ACC112 (cell line): ENCODE data around the gene VEGFC.
A peak's percentile ranks its signal among the peaks of the same experiment; 100 is the strongest.

Experiments used
- H2AFZ ChIP-seq: fragments of 200-600 bp; sonication (generic); one replicate; pipeline ENCODE4 v1.6.0; 2017; ENCODE audit warnings: antibody characterized with exemption, low read length; ENCODE audit not compliant: unreplicated experiment
- H3K27ac ChIP-seq: fragments of 200-600 bp; sonication (generic); 2 replicates; pipeline ENCODE4 v1.5.1; 2014; ENCODE audit warnings: low read depth, mild to moderate bottlenecking, antibody characterized with exemption, low read length, moderate library complexity
- H3K27me3 ChIP-seq: fragments of 200-600 bp; sonication (generic); 2 replicates; pipeline ENCODE4 v1.6.1; 2014; ENCODE audit warnings: mild to moderate bottlenecking, antibody characterized with exemption, low read length, moderate library complexity, mixed read lengths; ENCODE audit not compliant: insufficient read depth
- H3K36me3 ChIP-seq: fragments of 200-600 bp; sonication (generic); 2 replicates; pipeline ENCODE4 v1.6.1; 2016; ENCODE audit warnings: mild to moderate bottlenecking, antibody characterized with exemption, low read length, moderate library complexity, mixed read lengths; ENCODE audit not compliant: insufficient read depth
- H3K4me1 ChIP-seq: fragments of 200-600 bp; sonication (generic); one replicate; pipeline ENCODE4 v1.6.1; 2016; ENCODE audit warnings: low read length, mixed read lengths; ENCODE audit not compliant: insufficient read depth, unreplicated experiment, control insufficient read depth
- H3K4me3 ChIP-seq: fragments of 200-600 bp; sonication (generic); 2 replicates; pipeline ENCODE4 v1.5.1; 2014; ENCODE audit warnings: mild to moderate bottlenecking, low read depth, low read length
- H3K79me2 ChIP-seq: fragments of 200-600 bp; sonication (generic); one replicate; pipeline ENCODE4 v1.6.0; 2016; ENCODE audit warnings: low read length; ENCODE audit not compliant: control insufficient read depth, unreplicated experiment, insufficient read depth

VEGFC gene

DNA sequence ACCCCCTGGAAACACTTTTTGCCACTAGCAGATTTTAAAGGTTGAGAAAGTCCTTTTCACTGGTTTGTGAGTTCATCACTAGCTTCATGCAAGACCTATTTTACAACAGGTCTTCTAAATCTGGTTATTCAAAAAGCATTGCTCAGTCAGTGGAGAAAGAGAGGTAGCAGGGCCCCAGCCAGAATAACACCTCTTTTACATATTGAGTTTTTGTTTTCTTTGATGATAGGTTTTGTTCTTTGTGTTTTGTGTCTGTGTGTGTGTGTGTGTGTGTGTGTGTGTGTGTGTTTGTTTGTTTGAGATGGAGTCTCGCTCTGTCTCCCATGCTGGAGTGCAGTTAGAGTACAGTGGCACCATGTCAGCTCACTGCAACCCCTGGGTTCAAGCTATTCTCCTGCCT, 2.7 kb upstream of the VEGFC start:
- H3K36me3 ChIP-seq: no peaks in the 10 kb centered on the region
- H3K79me2 ChIP-seq: peaks cover 17% of the 10 kb centered on the region
- no peak overlapping the region for H3K27ac ChIP-seq
- H3K4me3 ChIP-seq: no peak overlapping the region
- no peak overlapping the region for H2AFZ ChIP-seq
- no peaks in the 10 kb centered on the region for H3K27me3 ChIP-seq
- peaks cover 17% of the 10 kb centered on the region for H3K4me1 ChIP-seq

DNA sequence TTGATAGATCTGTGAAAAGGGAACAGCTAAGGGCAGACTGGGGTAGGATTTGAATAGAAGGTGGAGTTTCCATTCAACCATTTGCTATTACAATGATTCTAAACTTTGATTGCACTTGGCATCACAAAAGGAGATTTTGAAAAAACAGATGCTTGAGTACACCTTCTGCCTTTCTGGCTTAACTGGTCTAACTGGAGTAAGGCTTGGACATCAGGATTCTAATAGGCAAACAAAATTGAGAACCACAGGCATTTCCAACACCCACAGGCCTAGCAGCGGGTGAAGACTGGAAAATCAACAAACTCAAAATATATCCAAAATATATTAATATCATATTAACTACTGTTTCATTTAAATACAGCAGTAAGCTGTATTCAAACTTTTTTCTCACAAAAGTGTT, 1.9 kb upstream of the VEGFC start:
- Histone ChIP-seq H3K79me2 (peaks cover 24% of the 10 kb centered on the region), H2AFZ (peak overlapping the region; percentile 63), H3K27me3 (no peaks in the 10 kb centered on the region), H3K4me3 (peak overlapping the region; percentile 91), H3K27ac (peak overlapping the region; percentile 88), H3K4me1 (peaks cover 17% of the 10 kb centered on the region), H3K36me3 (no peaks in the 10 kb centered on the region)

DNA sequence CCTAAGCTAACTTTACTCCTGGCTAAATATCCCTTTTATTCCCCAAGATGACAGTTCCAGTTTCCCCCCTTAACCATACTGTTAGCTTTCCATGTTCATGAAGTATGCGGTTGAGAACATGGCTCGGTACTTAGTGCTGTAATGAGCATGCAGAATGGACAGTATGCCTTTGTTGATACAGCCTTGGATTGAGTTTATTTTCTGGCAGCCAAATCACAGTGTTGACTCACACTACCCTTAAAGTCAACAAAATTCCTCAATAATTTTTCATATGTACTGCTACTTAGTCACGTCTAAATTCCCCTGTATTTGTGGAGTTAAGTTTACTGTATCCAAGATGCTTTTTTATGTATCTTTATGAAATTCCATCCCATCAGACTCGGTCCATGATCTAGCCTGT, 1.4 kb upstream of the VEGFC start:
- Histone ChIP-seq H3K4me1 (peaks cover 17% of the 10 kb centered on the region), H3K27ac (peak overlapping the region; percentile 88), H2AFZ (peak overlapping the region; percentile 63), H3K4me3 (peak overlapping the region; percentile 91), H3K79me2 (peaks cover 29% of the 10 kb centered on the region), H3K27me3 (no peaks in the 10 kb centered on the region), H3K36me3 (no peaks in the 10 kb centered on the region)

DNA sequence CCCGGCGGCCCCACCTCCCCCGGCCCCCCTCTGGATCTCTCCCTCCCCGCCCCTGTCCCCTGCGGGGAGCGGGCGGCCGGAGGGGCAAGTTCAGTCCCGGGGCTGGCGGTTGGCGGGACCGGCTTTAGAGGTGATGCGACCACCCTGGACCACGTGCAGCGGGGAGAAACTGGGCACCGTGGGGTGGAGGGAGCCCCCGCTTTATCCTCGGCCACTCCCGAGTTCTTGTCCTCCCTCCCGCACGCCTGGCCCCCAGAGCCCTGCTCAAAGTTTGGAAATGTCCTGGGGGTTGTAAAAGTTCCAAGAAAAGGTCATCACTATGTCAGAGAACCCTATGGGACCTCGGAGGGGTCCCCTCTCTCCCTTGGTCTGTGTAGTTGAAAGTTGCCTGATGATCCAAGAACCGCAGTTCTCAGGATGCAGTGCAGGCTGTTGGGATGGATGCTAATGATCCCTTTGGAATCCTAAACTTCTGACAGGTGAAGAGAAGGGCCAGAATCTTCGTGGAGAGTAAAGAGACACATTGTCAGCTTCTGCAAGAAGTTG, 411 bp upstream of the VEGFC start:
- Histone ChIP-seq H2AFZ (peak overlapping the region; percentile 51), H3K4me1 (peaks cover 17% of the 10 kb centered on the region), H3K79me2 (peaks cover 40% of the 10 kb centered on the region), H3K4me3 (peak overlapping the region; percentile 91), H3K36me3 (no peaks in the 10 kb centered on the region), H3K27me3 (no peaks in the 10 kb centered on the region), H3K27ac (peak overlapping the region; percentile 88)

DNA sequence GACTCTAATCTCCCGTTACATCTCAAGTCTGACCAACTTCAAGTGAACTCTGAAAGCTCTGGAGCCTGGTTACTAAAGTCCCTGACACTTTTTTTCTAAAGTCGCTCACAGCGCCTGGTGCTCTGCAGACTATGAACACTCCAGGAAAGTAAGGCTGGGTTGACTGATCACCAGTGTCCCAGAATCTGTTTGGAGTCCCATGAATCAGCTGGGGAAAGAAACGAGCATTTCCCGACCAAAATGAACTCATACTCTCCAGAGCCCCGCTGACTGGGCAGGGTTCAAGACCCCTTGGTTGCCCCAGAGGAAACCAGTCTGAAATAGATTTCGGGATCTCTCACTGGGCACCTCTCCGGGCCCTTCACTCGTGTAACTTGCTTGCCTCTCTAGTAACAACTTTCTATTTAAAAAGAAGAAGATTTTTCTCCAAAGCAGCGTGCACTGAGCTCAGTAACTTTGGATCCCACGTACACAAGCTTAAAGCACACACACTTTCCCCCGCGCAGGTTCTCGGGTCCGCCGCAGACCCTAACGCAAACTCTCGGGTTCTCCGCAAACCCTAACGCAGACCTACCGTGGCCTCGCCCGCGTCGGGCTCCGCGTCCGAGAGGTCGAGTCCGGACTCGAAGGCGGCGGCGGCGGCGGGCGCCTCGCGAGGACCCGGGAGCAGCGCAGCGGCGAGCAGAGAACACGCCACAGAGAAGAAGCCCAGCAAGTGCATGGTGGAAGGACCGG, 964 bp downstream of the VEGFC start:
- peaks cover 53% of the 10 kb centered on the region for H3K79me2 ChIP-seq
- peak overlapping the region; percentile 62 for H2AFZ ChIP-seq
- H3K27ac ChIP-seq: peak overlapping the region; percentile 88
- H3K27me3 ChIP-seq: no peaks in the 10 kb centered on the region
- H3K36me3 ChIP-seq: no peaks in the 10 kb centered on the region
- peaks cover 28% of the 10 kb centered on the region for H3K4me1 ChIP-seq
- H3K4me3 ChIP-seq: peak overlapping the region; percentile 91

DNA sequence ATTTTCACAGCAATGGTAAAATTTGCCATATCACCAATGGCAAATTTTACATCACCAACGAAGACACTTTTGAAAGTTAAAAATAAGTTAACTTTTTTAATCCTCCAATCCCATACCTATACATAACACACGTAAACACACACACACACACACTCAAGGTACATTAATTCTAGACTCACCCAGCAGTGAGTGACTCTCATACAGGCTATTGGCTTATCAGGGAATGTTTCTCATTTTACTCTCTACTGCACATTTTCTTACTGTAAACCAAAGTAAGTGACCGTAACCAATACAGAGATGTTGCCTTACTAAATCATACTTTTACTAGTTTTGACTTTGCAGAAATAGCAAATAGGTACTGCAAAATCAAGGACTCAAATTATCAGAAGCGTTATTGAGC, 2.3 kb downstream of the VEGFC start:
- H3K27ac ChIP-seq: peak overlapping the region; percentile 88
- H3K79me2 ChIP-seq: peaks cover 67% of the 10 kb centered on the region
- no peaks in the 10 kb centered on the region for H3K27me3 ChIP-seq
- H3K4me3 ChIP-seq: peak overlapping the region; percentile 91
- H2AFZ ChIP-seq: no peak overlapping the region
- H3K4me1 ChIP-seq: peaks cover 41% of the 10 kb centered on the region
- H3K36me3 ChIP-seq: no peaks in the 10 kb centered on the region

DNA sequence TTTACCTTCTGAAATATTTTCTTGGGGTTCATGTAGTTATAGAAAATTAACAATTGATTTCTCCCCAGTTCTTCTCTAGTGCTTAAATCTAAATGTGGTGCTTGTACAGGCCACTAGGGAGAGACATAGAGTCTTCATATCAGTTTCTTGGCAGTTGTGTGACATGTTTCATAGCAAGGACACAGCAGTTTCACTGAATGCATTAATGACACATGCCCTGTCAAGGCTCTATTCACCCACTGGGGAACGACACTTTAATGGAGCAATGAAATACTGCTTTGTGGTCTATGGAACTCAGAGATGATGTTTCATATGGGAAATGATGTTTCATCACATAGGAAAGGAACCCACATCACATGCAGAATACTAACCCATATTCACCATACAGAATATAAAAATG, 2.8 kb downstream of the VEGFC start:
- Histone ChIP-seq H3K36me3 (no peaks in the 10 kb centered on the region), H3K4me1 (peaks cover 45% of the 10 kb centered on the region), H3K4me3 (peak overlapping the region; percentile 91), H3K79me2 (peaks cover 71% of the 10 kb centered on the region), H3K27ac (peak overlapping the region; percentile 88), H2AFZ (no peak overlapping the region), H3K27me3 (no peaks in the 10 kb centered on the region)

DNA sequence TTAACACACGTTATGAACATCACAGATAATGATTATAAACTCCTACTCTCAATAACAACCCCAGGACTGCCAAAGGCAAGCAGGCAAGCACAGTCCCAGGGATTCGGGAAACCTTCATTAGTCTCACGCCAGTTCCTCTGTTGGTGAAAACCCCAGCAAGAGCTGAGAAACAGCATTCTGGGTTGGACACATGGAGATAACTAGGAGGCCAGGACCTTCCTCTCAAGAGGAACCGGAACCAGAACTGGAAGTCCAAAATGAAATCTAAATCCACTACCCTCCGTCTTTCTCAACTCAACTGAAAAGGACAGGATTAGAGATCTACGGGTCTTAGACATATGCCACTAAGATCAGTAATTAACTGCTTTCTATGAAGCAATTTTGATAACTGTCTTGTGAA, 3.8 kb downstream of the VEGFC start:
- Histone ChIP-seq H3K4me3 (peak overlapping the region; percentile 91), H3K36me3 (no peaks in the 10 kb centered on the region), H3K27me3 (no peaks in the 10 kb centered on the region), H2AFZ (no peak overlapping the region), H3K4me1 (peaks cover 41% of the 10 kb centered on the region), H3K79me2 (peaks cover 79% of the 10 kb centered on the region), H3K27ac (peak overlapping the region; percentile 88)

DNA sequence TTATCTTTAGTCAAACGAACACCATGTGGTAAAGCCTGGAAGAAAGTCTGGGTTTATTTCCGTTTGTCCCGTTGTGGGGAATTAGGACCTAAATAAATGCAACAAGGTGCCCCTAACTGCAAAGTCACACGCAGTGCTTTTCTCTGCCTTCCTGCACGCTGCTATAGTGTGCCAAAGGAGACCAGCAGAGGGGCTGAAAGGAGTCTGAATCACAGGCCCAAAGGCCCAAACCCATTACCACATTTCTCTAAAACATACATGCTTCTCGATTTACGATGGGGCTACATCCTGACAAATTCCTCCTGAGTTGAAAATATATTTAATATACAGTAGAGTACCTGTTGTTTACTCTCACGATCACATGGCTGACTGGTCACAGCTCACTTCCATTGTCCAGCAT, 4.5 kb downstream of the VEGFC start:
- H3K4me1 ChIP-seq: peaks cover 34% of the 10 kb centered on the region
- H3K79me2 ChIP-seq: peaks cover 86% of the 10 kb centered on the region
- H2AFZ ChIP-seq: no peak overlapping the region
- H3K27me3 ChIP-seq: no peaks in the 10 kb centered on the region
- H3K36me3 ChIP-seq: no peaks in the 10 kb centered on the region
- peak overlapping the region; percentile 88 for H3K27ac ChIP-seq
- peak overlapping the region; percentile 91 for H3K4me3 ChIP-seq

DNA sequence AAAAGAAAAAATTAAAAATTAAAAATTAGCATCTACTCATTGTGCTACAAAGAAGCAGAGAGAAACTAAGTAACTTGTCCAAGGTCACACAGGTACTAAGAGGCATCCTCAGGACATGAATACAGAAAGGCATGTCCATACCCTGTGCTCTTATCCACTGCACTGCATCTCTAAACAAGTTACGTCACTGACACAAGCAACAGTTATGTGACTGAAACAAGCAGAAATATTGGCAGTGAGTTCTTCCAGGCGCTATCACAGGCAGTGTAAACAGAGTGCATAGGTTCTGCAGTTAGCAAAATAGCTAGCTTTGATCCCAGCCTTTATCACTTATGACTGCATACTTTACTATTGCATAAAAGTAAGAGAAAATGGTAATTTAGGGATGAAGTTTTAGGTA, 7.9 kb downstream of the VEGFC start:
- Histone ChIP-seq H3K79me2 (peaks cover 94% of the 10 kb centered on the region), H3K27me3 (no peaks in the 10 kb centered on the region), H3K4me1 (peaks cover 49% of the 10 kb centered on the region), H2AFZ (no peak overlapping the region), H3K4me3 (no peak overlapping the region), H3K36me3 (no peaks in the 10 kb centered on the region), H3K27ac (peak overlapping the region; percentile 20; the same call in 1 of the 2 replicates)

DNA sequence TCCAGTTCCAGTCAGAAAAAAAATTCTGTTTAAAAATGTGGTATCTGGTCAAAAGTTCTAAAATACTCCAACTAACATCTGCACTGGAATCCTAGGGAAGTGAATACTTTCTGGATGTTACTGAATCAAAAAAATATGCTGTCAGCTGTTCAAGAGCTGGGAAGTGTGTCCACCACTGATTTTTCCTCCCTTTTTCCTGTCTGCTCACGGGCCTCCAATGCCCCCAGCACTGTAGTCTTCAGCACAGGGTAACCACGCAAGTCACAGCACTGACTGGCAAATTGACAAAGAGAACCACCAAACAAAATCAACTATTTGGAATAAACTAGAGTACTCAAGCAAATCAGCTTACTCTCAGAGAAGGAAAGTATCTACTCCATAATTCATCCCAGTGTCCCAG, 9.9 kb downstream of the VEGFC start:
- peaks cover 94% of the 10 kb centered on the region for H3K79me2 ChIP-seq
- H3K27me3 ChIP-seq: no peaks in the 10 kb centered on the region
- peak overlapping the region; percentile 20 for H3K4me3 ChIP-seq
- no peak overlapping the region for H2AFZ ChIP-seq
- H3K4me1 ChIP-seq: peaks cover 65% of the 10 kb centered on the region
- H3K36me3 ChIP-seq: no peaks in the 10 kb centered on the region
- peak overlapping the region; percentile 61 for H3K27ac ChIP-seq
